Neural cell (in vitro differentiated cells): ENCODE data around the gene ZNF33B. TPM values are rescaled to one million over a fixed set of nuclear protein-coding genes. Genes with fewer than 3 reads are reported as not detected.

Experiments
- H2AFZ ChIP-seq: fragments of 200-600, 300-800 bp; sonication (generic), shearing (Covaris generic); 2 replicates; pipeline ENCODE4 v1.6.0; 2014; ENCODE audit warnings: low read depth, mild to moderate bottlenecking, antibody characterized with exemption, low read length, moderate library complexity
- H3F3A ChIP-seq: fragments of 200-600 bp; shearing (Covaris generic); 2 replicates; pipeline ENCODE4 v1.6.1; 2016; ENCODE audit warnings: mild to moderate bottlenecking, moderate library complexity, mixed read lengths, antibody characterized with exemption, low read length; ENCODE audit not compliant: insufficient read depth, poor library complexity, severe bottlenecking
- H3K27ac ChIP-seq: fragments of 200-600, 300-800 bp; sonication (generic), shearing (Covaris generic); 2 replicates; pipeline ENCODE4 v1.5.1; 2014; ENCODE audit warnings: mild to moderate bottlenecking, low read length, moderate library complexity
- H3K27me3 ChIP-seq: fragments of 300-800, 200-600 bp; sonication (generic), shearing (Covaris generic); 2 replicates; pipeline ENCODE4 v1.6.0; 2014; ENCODE audit warnings: mild to moderate bottlenecking, low read depth, low read length, moderate library complexity; ENCODE audit not compliant: insufficient read depth
- H3K36me3 ChIP-seq: fragments of 300-800, 200-600 bp; sonication (generic), shearing (Covaris generic); 2 replicates; pipeline ENCODE4 v1.5.1; 2014; ENCODE audit warnings: mild to moderate bottlenecking, antibody characterized with exemption, low read length, moderate library complexity; ENCODE audit not compliant: insufficient read depth
- H3K4me2 ChIP-seq: fragments of 300-800, 200-600 bp; sonication (generic), shearing (Covaris generic); 2 replicates; pipeline ENCODE4 v1.6.0; 2014; ENCODE audit warnings: mild to moderate bottlenecking, low read length
- H3K4me3 ChIP-seq: fragments of 300-800, 200-600 bp; sonication (generic), shearing (Covaris generic); 2 replicates; pipeline ENCODE4 v1.5.1; 2014; ENCODE audit warnings: mild to moderate bottlenecking, low read length, moderate library complexity
- H3K79me2 ChIP-seq: fragments of 200-600 bp; shearing (Covaris generic); replicated peaks from 2 replicates; pipeline ENCODE4 v1.6.0; 2014; ENCODE audit warnings: mild to moderate bottlenecking, low read length, moderate library complexity; ENCODE audit not compliant: insufficient read depth
- H3K9ac ChIP-seq: fragments of 300-800, 200-600 bp; sonication (generic), shearing (Covaris generic); 2 replicates; pipeline ENCODE4 v1.6.1; 2016; ENCODE audit warnings: mild to moderate bottlenecking, low read length, mixed read lengths
- H3K9me2 ChIP-seq: fragments of 200-600 bp; shearing (Covaris generic); 2 replicates; pipeline ENCODE4 v1.6.1; 2016; ENCODE audit warnings: mild to moderate bottlenecking, low read length, mixed read lengths; ENCODE audit not compliant: insufficient read depth
- H3K9me3 ChIP-seq: fragments of 200-600, 300-800 bp; sonication (generic), shearing (Covaris generic); 2 replicates; pipeline ENCODE4 v1.6.1; 2016; ENCODE audit warnings: mild to moderate bottlenecking, mixed run types, low read length, moderate library complexity, mixed read lengths
- H4K20me1 ChIP-seq: fragments of 200-600 bp; shearing (Covaris generic); 2 replicates; pipeline ENCODE4 v1.6.1; 2016; ENCODE audit warnings: mild to moderate bottlenecking, mixed run types; ENCODE audit not compliant: insufficient read depth
- CTCF ChIP-seq: fragments of 450-650 bp; IDR thresholded peaks from 2 replicates; pipeline ENCODE4 v1.5.1; 2014; ENCODE audit warnings: antibody characterized with exemption, mild to moderate bottlenecking, moderate library complexity; ENCODE audit not compliant: poor library complexity, severe bottlenecking
- EP300 ChIP-seq: fragments of 450-650 bp; conservative IDR thresholded peaks from 2 replicates; pipeline ENCODE4 v1.6.1; 2014; ENCODE audit warnings: antibody characterized with exemption, mild to moderate bottlenecking, moderate library complexity; ENCODE audit not compliant: poor library complexity, severe bottlenecking
- EZH2 ChIP-seq: fragments of 200-600, 300-800 bp; shearing (Covaris generic), sonication (generic); IDR thresholded peaks from 2 replicates; pipeline ENCODE4 v1.6.1; 2014; ENCODE audit warnings: antibody characterized with exemption, low read length, borderline replicate concordance, mild to moderate bottlenecking; ENCODE audit not compliant: insufficient read depth, poor library complexity, severe bottlenecking
- MXI1 ChIP-seq: fragments of 450-650 bp; conservative IDR thresholded peaks from 2 replicates; pipeline ENCODE4 v1.6.1; 2014; ENCODE audit warnings: antibody characterized with exemption, mild to moderate bottlenecking; ENCODE audit not compliant: poor library complexity, severe bottlenecking
- POLR2AphosphoS5 ChIP-seq: IDR thresholded peaks from 2 replicates; pipeline ENCODE4 v1.6.1; 2012
- RAD21 ChIP-seq: fragments of 450-650 bp; conservative IDR thresholded peaks from 2 replicates; pipeline ENCODE4 v1.6.1; 2014; ENCODE audit warnings: antibody characterized with exemption, mild to moderate bottlenecking, moderate library complexity
- REST ChIP-seq: IDR thresholded peaks from 2 replicates; pipeline ENCODE4 v1.6.1; 2012; ENCODE audit warnings: borderline replicate concordance
- SMC3 ChIP-seq: fragments of 450-650 bp; conservative IDR thresholded peaks from 2 replicates; pipeline ENCODE4 v1.6.1; 2014; ENCODE audit warnings: antibody characterized with exemption, mild to moderate bottlenecking, moderate library complexity; ENCODE audit not compliant: poor library complexity
- TAF1 ChIP-seq: IDR thresholded peaks from 2 replicates; pipeline ENCODE4 v1.6.1; 2012; ENCODE audit warnings: low read depth
- polyA plus RNA-seq: library from polyadenylated mRNA; depleted of rRNA; stranded (reverse); fragments of >200 nt; gene quantifications from 2 replicates; pipeline ENCODE4 v1.2.3, GENCODE V29; 2014

Gene ZNF33B
- polyA plus RNA-seq, 1 donor from 2014 or later = 50.0 TPM

GRCh38 chr10:42646687-42647640 is 8.6 kb upstream of the ZNF33B start:
- no peak overlapping the region for H3K4me3 ChIP-seq
- no peak overlapping the region for H3K27ac ChIP-seq
- H3K79me2 ChIP-seq = no peaks in the 10 kb centered on the region
- H4K20me1 ChIP-seq = no peaks in the 10 kb centered on the region
- H3K27me3 ChIP-seq = no peaks in the 10 kb centered on the region
- no peaks in the 10 kb centered on the region for H3K9me2 ChIP-seq
- no peaks in the 10 kb centered on the region for H3F3A ChIP-seq
- TF ChIP-seq POLR2AphosphoS5 (no peak), MXI1 (no peak), TAF1 (no peak), REST (no peak), EP300 (no peak)
- H3K9me3 ChIP-seq = no peaks in the 10 kb centered on the region
- H3K36me3 ChIP-seq = no peaks in the 10 kb centered on the region
- no peak overlapping the region for H3K4me2 ChIP-seq
- H2AFZ ChIP-seq = no peak overlapping the region
- no peak overlapping the region for H3K9ac ChIP-seq

- H3K9me3 ChIP-seq = no peaks in the 10 kb centered on the region
- H2AFZ ChIP-seq = no peak overlapping the region
- no peak overlapping the region for H3K9ac ChIP-seq
- no peak overlapping the region for H3K4me2 ChIP-seq
- H3K79me2 ChIP-seq = no peaks in the 10 kb centered on the region
- no peak overlapping the region for H3K27ac ChIP-seq
- H3K36me3 ChIP-seq = no peaks in the 10 kb centered on the region
- H3K4me3 ChIP-seq = no peak overlapping the region
- no peaks in the 10 kb centered on the region for H3F3A ChIP-seq
- no peaks in the 10 kb centered on the region for H3K27me3 ChIP-seq
- no peaks in the 10 kb centered on the region for H4K20me1 ChIP-seq
- no peaks in the 10 kb centered on the region for H3K9me2 ChIP-seq
- TF ChIP-seq CTCF (no peak), RAD21 (no peak), REST (no peak), POLR2AphosphoS5 (no peak), TAF1 (no peak), EZH2 (no peak), SMC3 (no peak), MXI1 (no peak), EP300 (no peak)
Measured at GRCh38 chr10:42646214-42646613, 7.8 kb upstream of the ZNF33B start.
